Spleen (tissue), 7 donors: ENCODE measurements around the gene HIPK2.

Source experiments
- POLR2AphosphoS5 ChIP-seq, 3 donors: sonication (generic); formaldehyde crosslinking; IDR thresholded peaks; one replicate each; pipeline ENCODE4 v1.5.1; 2017; ENCODE audit warnings: antibody characterized with exemption in 3 of 3
- TF ChIP-seq, protein P1 (sequence below), 11 experiments: fragments of 200-600 bp in 7 of 11; fragments of 450-650 bp in 4 of 11; sonication (generic) in 4 of 11; IDR thresholded peaks in 8 of 11; conservative IDR thresholded peaks in 3 of 11; 1 replicate in 7 of 11; 2 replicates in 4 of 11; pipeline versions ENCODE4 v1.4.0 to v1.8.0; 2016 to 2021; ENCODE audit warnings: antibody characterized with exemption in 11 of 11, inconsistent platforms in 4 of 11, mild to moderate bottlenecking in 1 of 11
- donor health status: DM: no; HTN: no; CAD: no; lungs with moderate emphysema.
- donor health status: DM: no; HTN: no; CAD: no.
- donor health status: DM: no; HTN: no; CAD: no.

- TF ChIP-seq, protein P1, sequence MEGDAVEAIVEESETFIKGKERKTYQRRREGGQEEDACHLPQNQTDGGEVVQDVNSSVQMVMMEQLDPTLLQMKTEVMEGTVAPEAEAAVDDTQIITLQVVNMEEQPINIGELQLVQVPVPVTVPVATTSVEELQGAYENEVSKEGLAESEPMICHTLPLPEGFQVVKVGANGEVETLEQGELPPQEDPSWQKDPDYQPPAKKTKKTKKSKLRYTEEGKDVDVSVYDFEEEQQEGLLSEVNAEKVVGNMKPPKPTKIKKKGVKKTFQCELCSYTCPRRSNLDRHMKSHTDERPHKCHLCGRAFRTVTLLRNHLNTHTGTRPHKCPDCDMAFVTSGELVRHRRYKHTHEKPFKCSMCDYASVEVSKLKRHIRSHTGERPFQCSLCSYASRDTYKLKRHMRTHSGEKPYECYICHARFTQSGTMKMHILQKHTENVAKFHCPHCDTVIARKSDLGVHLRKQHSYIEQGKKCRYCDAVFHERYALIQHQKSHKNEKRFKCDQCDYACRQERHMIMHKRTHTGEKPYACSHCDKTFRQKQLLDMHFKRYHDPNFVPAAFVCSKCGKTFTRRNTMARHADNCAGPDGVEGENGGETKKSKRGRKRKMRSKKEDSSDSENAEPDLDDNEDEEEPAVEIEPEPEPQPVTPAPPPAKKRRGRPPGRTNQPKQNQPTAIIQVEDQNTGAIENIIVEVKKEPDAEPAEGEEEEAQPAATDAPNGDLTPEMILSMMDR (IDR thresholded peaks at IDR 0.05 in 8 of 11, conservative IDR thresholded peaks at IDR 0.05 in 3 of 11) = no peak
- no peak for TF ChIP-seq POLR2AphosphoS5 (IDR thresholded peaks at IDR 0.05)
These were observed 243.7 kb downstream of the HIPK2 start for GRCh38 chr7:139534096-139534495.
